HG03039 (cell line): ENCODE results near the gene ABHD16B.
"Not testable (repeated sequence)": the region's sequence is repeated elsewhere in the genome, so short reads cannot be mapped to it uniquely, and the experiment has no call there.

Experiments used
- ATAC-seq: cut with Tn5 transposase; IDR thresholded peaks from one replicate; pipeline ENCODE4 v1.9.1; 2021; ENCODE audit warnings: mild to moderate bottlenecking, moderate library complexity; ENCODE audit not compliant: unreplicated experiment

The ABHD16B gene

GRCh38 chr20:63833776-63834490 lies 27.4 kb upstream of the ABHD16B start:
- no peak for ATAC-seq

DNA sequence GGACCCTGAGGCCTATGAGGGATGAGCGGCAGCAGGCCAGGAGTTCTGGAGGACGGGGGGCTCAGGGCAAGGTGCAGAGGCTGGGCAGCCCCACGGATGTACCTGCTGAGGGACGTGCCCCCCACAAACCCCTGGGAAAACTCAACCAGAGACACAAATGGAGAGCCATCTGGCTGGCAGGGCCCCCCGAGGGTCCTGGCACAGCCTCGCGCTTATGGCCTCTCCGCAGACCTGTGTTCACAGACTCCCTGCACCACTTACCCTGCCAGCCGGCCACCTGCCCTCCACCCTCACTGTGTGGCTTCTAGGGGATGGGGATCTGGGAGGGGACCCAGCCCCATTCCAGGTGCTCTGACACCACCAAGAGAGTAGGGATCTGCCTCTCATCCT lies 26.8 kb upstream of the ABHD16B start:
- no peak for ATAC-seq

DNA sequence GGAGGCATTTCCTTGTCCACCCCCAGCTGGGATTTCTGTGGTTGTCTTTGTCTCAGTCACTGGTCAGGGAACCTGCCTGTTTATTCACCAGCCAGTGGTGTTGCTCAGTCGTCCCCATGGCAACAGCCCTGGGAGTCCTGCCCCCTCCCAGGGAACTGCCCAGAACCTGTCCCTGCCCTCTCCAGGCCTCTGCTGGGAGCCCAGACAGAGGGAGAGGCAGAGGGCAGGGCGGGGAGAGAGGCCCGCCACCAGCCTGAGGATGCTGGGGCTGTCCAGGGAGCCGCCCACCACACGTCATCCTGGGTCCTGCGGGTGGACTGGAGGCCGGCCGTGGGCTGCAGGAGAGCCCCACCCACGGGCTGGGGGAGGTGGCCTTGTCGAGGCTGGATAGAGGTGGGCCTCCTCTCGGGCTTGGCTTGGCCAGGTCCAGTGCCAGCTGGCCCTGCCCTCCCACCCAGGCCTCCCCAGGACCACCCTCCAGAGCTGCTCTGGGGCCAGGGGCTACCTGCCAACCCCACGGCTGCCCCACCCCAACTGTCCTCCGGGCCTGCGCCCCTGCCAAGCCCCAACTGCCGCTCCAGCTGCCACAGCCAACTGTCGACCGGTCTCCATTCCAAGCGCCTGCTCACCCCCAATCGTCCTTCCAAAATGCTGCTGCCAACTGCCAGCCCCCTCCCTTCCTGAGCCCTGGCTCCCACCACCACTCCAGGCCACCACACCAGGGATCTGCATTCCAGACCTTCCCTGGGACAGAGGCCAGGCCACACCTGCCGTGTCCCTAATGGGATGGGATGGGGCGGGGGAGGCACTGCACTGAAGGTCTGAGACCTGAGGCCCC lies 26.1 kb upstream of the ABHD16B start:
- ATAC-seq, result no peak

- no peak for ATAC-seq
Measured at GRCh38 chr20:63836458-63837344, 24.6 kb upstream of the ABHD16B start.

- no peak for ATAC-seq
Measured at GRCh38 chr20:63837479-63837878, 23.8 kb upstream of the ABHD16B start.

- ATAC-seq, result no peak
Measured at GRCh38 chr20:63839620-63840019, 21.7 kb upstream of the ABHD16B start.

- ATAC-seq, result no peak
Measured at GRCh38 chr20:63840405-63840828, 20.9 kb upstream of the ABHD16B start.

DNA sequence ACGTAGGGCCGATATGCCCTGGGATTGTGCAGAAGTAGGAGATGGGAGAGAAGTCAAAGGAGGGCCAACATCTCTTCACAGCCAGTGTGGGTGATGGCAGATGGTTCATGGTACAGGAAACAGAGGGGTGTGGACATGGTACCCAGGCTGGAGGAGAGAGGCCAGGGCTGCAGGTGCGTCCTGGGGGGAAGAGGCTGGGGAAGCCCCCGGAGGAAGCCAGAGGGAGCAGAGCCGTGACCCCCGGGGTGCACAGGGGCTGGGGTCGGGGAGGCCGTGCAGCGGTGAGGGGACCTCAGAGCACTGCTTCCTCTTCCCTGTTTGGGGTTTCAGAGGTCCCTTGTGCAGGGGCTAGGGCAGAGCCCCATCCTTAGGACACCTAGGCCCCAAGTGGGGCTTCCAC lies 19.0 kb upstream of the ABHD16B start:
- no peak for ATAC-seq

DNA sequence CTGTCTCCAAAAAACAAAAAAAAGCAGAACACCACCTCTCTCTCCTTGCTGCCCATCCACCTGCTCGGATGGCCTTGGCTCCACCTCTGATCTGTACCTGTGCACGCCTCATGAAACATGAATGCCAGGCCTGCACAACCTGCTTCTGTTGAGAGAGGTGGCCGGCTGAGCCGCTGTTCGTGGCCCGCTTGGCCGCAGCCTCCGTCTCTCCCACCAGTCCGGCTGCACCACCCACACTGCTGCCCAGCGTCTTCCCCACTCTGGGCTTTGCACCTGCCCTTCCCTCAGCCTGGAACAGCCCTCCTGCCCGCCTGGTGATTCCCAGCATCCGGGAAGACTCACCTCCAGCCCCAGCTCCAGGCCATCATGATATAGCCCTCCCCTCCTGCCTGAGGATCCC lies 18.1 kb upstream of the ABHD16B start:
- no peak for ATAC-seq

- ATAC-seq, result no peak
Measured at GRCh38 chr20:63843778-63844177, 17.5 kb upstream of the ABHD16B start.

DNA sequence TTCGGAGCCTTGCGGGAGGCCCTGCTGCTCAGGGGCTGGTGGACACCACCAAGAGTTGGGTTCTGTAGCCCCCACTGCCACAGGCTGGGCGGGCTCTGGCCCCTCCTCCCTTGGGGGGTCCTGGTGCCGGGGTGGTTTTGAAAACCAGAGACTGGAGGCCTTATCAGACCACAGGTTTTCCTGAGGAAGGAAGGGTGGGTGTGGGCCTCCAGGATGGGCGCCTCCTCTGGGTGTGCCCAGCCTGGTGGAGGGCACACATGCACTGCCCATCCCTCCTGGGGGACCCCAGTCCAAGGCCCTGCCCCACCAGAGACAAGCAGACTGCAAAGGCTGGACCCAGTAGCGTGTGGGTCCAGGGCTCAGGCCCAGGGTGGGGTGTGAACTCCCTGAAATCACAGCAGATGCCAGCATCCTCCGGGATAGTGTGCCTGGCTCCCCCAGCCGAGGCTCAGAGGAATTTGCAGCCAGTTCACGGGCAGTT lies 16.7 kb upstream of the ABHD16B start:
- ATAC-seq, result no peak

DNA sequence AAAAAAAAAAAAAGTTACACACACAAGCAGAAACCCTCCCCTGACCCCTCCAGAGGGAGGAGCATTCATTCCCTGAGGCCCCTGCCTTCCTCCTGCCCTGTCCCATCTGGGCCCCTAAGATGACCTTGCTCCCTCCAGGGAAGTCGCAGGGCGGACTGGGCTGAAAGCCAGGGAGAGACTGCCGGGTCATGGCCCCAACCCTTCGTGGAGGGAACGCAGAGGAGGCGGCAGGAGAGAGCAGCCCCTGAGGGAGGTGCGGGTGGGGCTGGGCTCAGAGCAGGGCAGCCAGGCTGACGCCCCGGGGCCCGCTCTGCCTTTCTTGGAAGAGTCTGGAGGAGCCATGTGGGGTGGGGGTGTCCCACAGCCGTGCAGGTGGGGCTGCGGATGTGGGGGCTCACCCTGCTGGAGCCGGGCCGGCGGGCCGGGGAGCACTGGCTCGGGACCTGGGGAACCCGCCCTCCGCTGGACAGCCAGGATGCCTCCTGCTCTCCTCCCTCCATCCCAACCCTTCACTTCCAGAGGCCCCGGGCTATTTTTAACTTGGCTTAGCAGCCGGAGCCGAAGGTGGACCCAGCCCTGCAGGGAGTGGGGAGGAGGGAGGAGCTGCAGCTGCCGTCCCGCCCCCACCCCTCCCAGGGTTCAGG lies 15.0 kb upstream of the ABHD16B start:
- ATAC-seq, result no peak

DNA sequence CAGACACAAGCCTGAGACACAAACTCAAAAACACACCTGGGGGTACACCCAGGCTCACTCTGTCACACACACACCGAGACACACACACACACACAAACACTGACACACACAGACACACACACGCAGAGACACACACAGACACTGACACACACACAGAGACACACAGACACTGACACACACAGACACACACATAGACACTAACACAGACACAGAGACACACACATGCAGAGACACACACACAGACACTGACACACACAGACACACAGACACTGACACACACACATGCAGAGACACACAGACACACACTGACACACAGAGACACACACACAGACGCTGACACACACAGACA lies 14.4 kb upstream of the ABHD16B start:
- no peak for ATAC-seq

- ATAC-seq, result no peak
Measured at GRCh38 chr20:63847237-63848002, 13.9 kb upstream of the ABHD16B start.

DNA sequence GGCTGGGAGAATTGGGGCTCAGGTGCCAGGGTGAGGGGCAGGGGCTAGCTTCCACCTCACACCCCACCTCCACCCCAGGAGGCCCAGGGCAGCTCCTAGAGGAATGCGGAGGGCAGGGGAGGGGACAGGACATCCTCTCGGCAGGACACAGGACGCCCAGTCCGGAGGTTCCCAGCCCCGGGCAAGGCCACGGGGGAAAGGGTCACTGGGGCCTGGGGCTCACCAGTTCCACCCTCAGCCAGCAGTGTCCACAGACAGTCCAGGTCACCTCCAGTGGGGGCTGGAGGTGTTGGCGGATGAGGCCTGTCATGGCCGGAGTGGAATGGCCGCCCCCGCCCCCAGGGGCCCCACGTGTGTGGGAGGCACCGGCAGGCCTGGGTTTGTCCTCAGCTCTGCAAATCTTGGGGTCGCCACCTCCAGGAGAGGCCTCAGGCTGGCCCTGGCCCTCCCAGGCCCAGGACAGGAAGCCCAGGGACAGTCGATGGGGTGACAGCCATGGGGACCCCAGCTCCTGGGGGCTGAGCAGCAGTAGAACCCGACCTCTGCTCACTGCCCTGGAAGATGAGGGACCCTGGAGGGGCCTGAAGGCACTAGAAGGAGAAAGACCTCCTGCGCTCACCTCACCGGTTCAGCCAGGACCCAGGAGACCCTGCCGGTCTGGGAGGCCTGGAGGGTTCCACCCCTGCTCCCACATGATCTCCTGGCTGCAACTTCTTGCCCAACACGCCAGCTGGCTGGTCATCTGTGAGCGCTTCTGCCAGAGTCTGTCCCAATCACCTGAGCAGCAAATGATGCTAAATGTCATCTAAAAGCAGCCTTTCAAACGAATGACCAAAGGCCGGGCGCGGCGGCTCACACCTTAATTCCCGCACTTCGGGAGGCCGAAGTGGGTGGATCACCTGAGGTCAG lies 13.0 kb upstream of the ABHD16B start:
- no peak for ATAC-seq

- ATAC-seq, result no peak
Measured at GRCh38 chr20:63850689-63851547, 10.4 kb upstream of the ABHD16B start.

- ATAC-seq, result not testable (repeated sequence)
Measured at GRCh38 chr20:63851548-63851943, 9.8 kb upstream of the ABHD16B start.

- ATAC-seq, result not testable (repeated sequence)
Measured at GRCh38 chr20:63853733-63854068, 7.6 kb upstream of the ABHD16B start.
